CD4-positive, alpha-beta T cell (primary cell): ENCODE data around the gene PRTFDC1. TPM values are rescaled to one million over a fixed set of nuclear protein-coding genes. Genes with fewer than 3 reads are reported as not detected.

Experiments used
- ATAC-seq: fragments of 200-7000 bp; cut with Tn5 transposase; one replicate; pipeline ENCODE4 v1.10.0; 2022; ENCODE audit warnings: mild to moderate bottlenecking; ENCODE audit not compliant: poor library complexity
- CTCF ChIA-PET: fragments of 350-600 bp; sonication (Branson Sonifier 250); formaldehyde crosslinking; loops from one replicate; lab custom pipeline; 2021; ENCODE audit warnings: antibody characterized with exemption, inconsistent platforms; lab: Charles Lee
- POLR2A ChIA-PET: fragments of 350-600 bp; sonication (Branson Sonifier 250); formaldehyde crosslinking; loops from one replicate; lab custom pipeline; 2021; ENCODE audit warnings: antibody characterized with exemption, inconsistent platforms; lab: Charles Lee
- DNase-seq, 14 experiments: peaks; one replicate each; pipeline ENCODE4 v3.0.0-alpha.2; 2013 to 2020; ENCODE audit warnings: mixed read lengths in 2 of 14
- H3K27ac ChIP-seq, 2 donors: one replicate each; pipeline versions ENCODE4 v1.5.1 to v1.7.0; 2013; ENCODE audit warnings: low read length in 2 of 2, low read depth in 1 of 2, mild to moderate bottlenecking in 1 of 2
- H3K27me3 ChIP-seq, 2 experiments: 1 replicate in 1 of 2; 2 replicates in 1 of 2; pipeline versions ENCODE4 v1.6.1 to v1.7.0; 2013; ENCODE audit warnings: low read length in 2 of 2, control low read depth in 1 of 2, mild to moderate bottlenecking in 1 of 2, moderate library complexity in 1 of 2; ENCODE audit not compliant: insufficient read depth in 2 of 2, control insufficient read depth in 1 of 2
- H3K36me3 ChIP-seq: one replicate; pipeline ENCODE4 v1.6.1; 2013; ENCODE audit warnings: low read length, control low read depth; ENCODE audit not compliant: insufficient read depth
- H3K4me1 ChIP-seq: one replicate; pipeline ENCODE4 v1.6.1; 2013; ENCODE audit warnings: low read length, control low read depth; ENCODE audit not compliant: insufficient read depth
- H3K4me3 ChIP-seq: one replicate; pipeline ENCODE4 v1.5.1; 2013; ENCODE audit warnings: mild to moderate bottlenecking, low read length, moderate library complexity
- H3K9me3 ChIP-seq, 2 experiments: 1 replicate in 1 of 2; 2 replicates in 1 of 2; pipeline versions ENCODE4 v1.6.1 to v1.7.0; 2013; ENCODE audit warnings: low read length in 2 of 2, mild to moderate bottlenecking in 2 of 2, control low read depth in 1 of 2, moderate library complexity in 1 of 2; ENCODE audit not compliant: control insufficient read depth in 1 of 2, insufficient read depth in 1 of 2
- H3K27ac Mint-ChIP-seq: one replicate; pipeline ENCODE4 v1.8.0; 2020; ENCODE audit warnings: mixed read lengths
- H3K27me3 Mint-ChIP-seq: one replicate; pipeline ENCODE4 v1.8.0; 2021; ENCODE audit warnings: mixed read lengths
- H3K36me3 Mint-ChIP-seq: one replicate; pipeline ENCODE4 v1.8.0; 2021; ENCODE audit warnings: low read depth, mixed read lengths
- H3K4me1 Mint-ChIP-seq: one replicate; pipeline ENCODE4 v1.8.0; 2021; ENCODE audit warnings: low read depth, mixed read lengths
- H3K4me3 Mint-ChIP-seq: one replicate; pipeline ENCODE4 v1.8.0; 2020; ENCODE audit warnings: mild to moderate bottlenecking, mixed read lengths
- H3K9me3 Mint-ChIP-seq: one replicate; pipeline ENCODE4 v1.8.0; 2020; ENCODE audit warnings: mixed read lengths
- CTCF ChIP-seq: fragments of 200-600 bp; IDR thresholded peaks from one replicate; pipeline ENCODE4 v1.8.0; 2022; ENCODE audit warnings: antibody characterized with exemption, mild to moderate bottlenecking
- intact Hi-C, 2 experiments: fragments of 100-400 bp; cut with DNase I in 1 of 2; cut with micrococcal nuclease in 1 of 2; formaldehyde crosslinking; loops; one replicate each; pipeline versions ENCODE4 v1.15.1 to v1.9.0; 2023 to 2025; cut with DNase I, micrococcal nuclease
- total RNA-seq, 174 experiments: library from RNA in 2 of 174; stranded (reverse) in 2 of 174; gene quantifications; one replicate each; pipeline ENCODE4 v1.2.3 and lab custom pipeline; 2021 to 2026

The PRTFDC1 gene
- total RNA-seq, 2 experiments from 2014 or later, result 0.52 to 0.67 TPM

- H3K4me1 Mint-ChIP-seq, result peaks cover 9% of the 10 kb centered on the region
- Histone ChIP-seq H3K36me3 (no peaks in the 10 kb centered on the region), H3K27me3 (no peaks in the 10 kb centered on the region), H3K4me1 (peaks cover 6% of the 10 kb centered on the region), H3K27ac (no peak overlapping the region), H3K4me3 (no peak overlapping the region), H3K9me3 (no peaks in the 10 kb centered on the region)
- ChIA-PET CTCF (no interaction called here), POLR2A (no interaction called here)
- intact Hi-C loops, result no loop called here
- no peak overlapping the region for H3K27ac Mint-ChIP-seq
- ATAC-seq (no peak), DNase-seq (no peak)
- H3K36me3 Mint-ChIP-seq, result no peaks in the 10 kb centered on the region
- H3K4me3 Mint-ChIP-seq, result no peak overlapping the region
- TF ChIP-seq CTCF, result no peak
- H3K27me3 Mint-ChIP-seq, result no peaks in the 10 kb centered on the region
- H3K9me3 Mint-ChIP-seq, result no peaks in the 10 kb centered on the region
Observed at GRCh38 chr10:24914148-24914547, 38.3 kb downstream of the PRTFDC1 start.

GRCh38 chr10:24912215-24912614 is 40.2 kb downstream of the PRTFDC1 start:
- H3K9me3 ChIP-seq, result no peaks in the 10 kb centered on the region
- H3K4me3 Mint-ChIP-seq, result no peak overlapping the region

GRCh38 chr10:24911029-24911428 is 41.4 kb downstream of the PRTFDC1 start:
- Histone ChIP-seq H3K27me3 (no peaks in the 10 kb centered on the region), H3K9me3 (no peaks in the 10 kb centered on the region), H3K4me3 (no peak overlapping the region), H3K27ac (no peak overlapping the region), H3K36me3 (no peaks in the 10 kb centered on the region), H3K4me1 (peaks cover 6% of the 10 kb centered on the region)
- no peaks in the 10 kb centered on the region for H3K27me3 Mint-ChIP-seq
- no peak for TF ChIP-seq CTCF
- POLR2A ChIA-PET, result no interaction called here
- no peak overlapping the region for H3K27ac Mint-ChIP-seq
- intact Hi-C loops, result no loop called here
- ATAC-seq (no peak), DNase-seq (no peak)
- H3K4me3 Mint-ChIP-seq, result no peak overlapping the region
- CTCF ChIA-PET, result no interaction called here
- H3K36me3 Mint-ChIP-seq, result no peaks in the 10 kb centered on the region
- H3K9me3 Mint-ChIP-seq, result no peaks in the 10 kb centered on the region
- peaks cover 9% of the 10 kb centered on the region for H3K4me1 Mint-ChIP-seq

More at GRCh38 chr10:24912215-24912614, 40.2 kb downstream of the PRTFDC1 start:
- Histone ChIP-seq H3K4me3 (no peak overlapping the region), H3K27ac (no peak overlapping the region), H3K4me1 (peaks cover 6% of the 10 kb centered on the region), H3K27me3 (no peaks in the 10 kb centered on the region), H3K36me3 (no peaks in the 10 kb centered on the region)
- H3K27me3 Mint-ChIP-seq, result no peaks in the 10 kb centered on the region
- intact Hi-C loops, result no loop called here
- H3K27ac Mint-ChIP-seq, result no peak overlapping the region
- CTCF ChIA-PET, result no interaction called here
- ATAC-seq (no peak), DNase-seq (peak in 3 of 14 experiments; percentile 29 to 71 (median 61))
- POLR2A ChIA-PET, result no interaction called here
- no peaks in the 10 kb centered on the region for H3K9me3 Mint-ChIP-seq
- no peak for TF ChIP-seq CTCF
- no peaks in the 10 kb centered on the region for H3K36me3 Mint-ChIP-seq
- peaks cover 9% of the 10 kb centered on the region for H3K4me1 Mint-ChIP-seq
